Neural cell (in vitro differentiated cells): ENCODE data around the gene XRRA1.

Experiments used
- EP300 ChIP-seq: fragments of 450-650 bp; conservative IDR thresholded peaks from 2 replicates; pipeline ENCODE4 v1.6.1; 2014; ENCODE audit warnings: antibody characterized with exemption, mild to moderate bottlenecking, moderate library complexity; ENCODE audit not compliant: poor library complexity, severe bottlenecking
- EZH2 ChIP-seq: fragments of 200-600, 300-800 bp; shearing (Covaris generic), sonication (generic); IDR thresholded peaks from 2 replicates; pipeline ENCODE4 v1.6.1; 2014; ENCODE audit warnings: antibody characterized with exemption, low read length, borderline replicate concordance, mild to moderate bottlenecking; ENCODE audit not compliant: insufficient read depth, poor library complexity, severe bottlenecking
- MXI1 ChIP-seq: fragments of 450-650 bp; conservative IDR thresholded peaks from 2 replicates; pipeline ENCODE4 v1.6.1; 2014; ENCODE audit warnings: antibody characterized with exemption, mild to moderate bottlenecking; ENCODE audit not compliant: poor library complexity, severe bottlenecking
- POLR2AphosphoS5 ChIP-seq: IDR thresholded peaks from 2 replicates; pipeline ENCODE4 v1.6.1; 2012
- RAD21 ChIP-seq: fragments of 450-650 bp; conservative IDR thresholded peaks from 2 replicates; pipeline ENCODE4 v1.6.1; 2014; ENCODE audit warnings: antibody characterized with exemption, mild to moderate bottlenecking, moderate library complexity
- SMC3 ChIP-seq: fragments of 450-650 bp; conservative IDR thresholded peaks from 2 replicates; pipeline ENCODE4 v1.6.1; 2014; ENCODE audit warnings: antibody characterized with exemption, mild to moderate bottlenecking, moderate library complexity; ENCODE audit not compliant: poor library complexity
- TAF1 ChIP-seq: IDR thresholded peaks from 2 replicates; pipeline ENCODE4 v1.6.1; 2012; ENCODE audit warnings: low read depth
- TF ChIP-seq, protein P1 (sequence below): fragments of 450-650 bp; IDR thresholded peaks from 2 replicates; pipeline ENCODE4 v1.5.1; 2014; ENCODE audit warnings: antibody characterized with exemption, mild to moderate bottlenecking, moderate library complexity; ENCODE audit not compliant: poor library complexity, severe bottlenecking

- TF ChIP-seq, protein P1, sequence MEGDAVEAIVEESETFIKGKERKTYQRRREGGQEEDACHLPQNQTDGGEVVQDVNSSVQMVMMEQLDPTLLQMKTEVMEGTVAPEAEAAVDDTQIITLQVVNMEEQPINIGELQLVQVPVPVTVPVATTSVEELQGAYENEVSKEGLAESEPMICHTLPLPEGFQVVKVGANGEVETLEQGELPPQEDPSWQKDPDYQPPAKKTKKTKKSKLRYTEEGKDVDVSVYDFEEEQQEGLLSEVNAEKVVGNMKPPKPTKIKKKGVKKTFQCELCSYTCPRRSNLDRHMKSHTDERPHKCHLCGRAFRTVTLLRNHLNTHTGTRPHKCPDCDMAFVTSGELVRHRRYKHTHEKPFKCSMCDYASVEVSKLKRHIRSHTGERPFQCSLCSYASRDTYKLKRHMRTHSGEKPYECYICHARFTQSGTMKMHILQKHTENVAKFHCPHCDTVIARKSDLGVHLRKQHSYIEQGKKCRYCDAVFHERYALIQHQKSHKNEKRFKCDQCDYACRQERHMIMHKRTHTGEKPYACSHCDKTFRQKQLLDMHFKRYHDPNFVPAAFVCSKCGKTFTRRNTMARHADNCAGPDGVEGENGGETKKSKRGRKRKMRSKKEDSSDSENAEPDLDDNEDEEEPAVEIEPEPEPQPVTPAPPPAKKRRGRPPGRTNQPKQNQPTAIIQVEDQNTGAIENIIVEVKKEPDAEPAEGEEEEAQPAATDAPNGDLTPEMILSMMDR: no peak
- no peak for TF ChIP-seq EZH2
- no peak for TF ChIP-seq SMC3
- TF ChIP-seq EP300: no peak
- TF ChIP-seq TAF1: no peak
- TF ChIP-seq POLR2AphosphoS5: no peak
- TF ChIP-seq RAD21: no peak
- no peak for TF ChIP-seq MXI1
These were observed 128.1 kb downstream of the XRRA1 start for GRCh38 chr11:74820763-74821162.
